ENCODE results near the gene PSMB11.

DNA sequence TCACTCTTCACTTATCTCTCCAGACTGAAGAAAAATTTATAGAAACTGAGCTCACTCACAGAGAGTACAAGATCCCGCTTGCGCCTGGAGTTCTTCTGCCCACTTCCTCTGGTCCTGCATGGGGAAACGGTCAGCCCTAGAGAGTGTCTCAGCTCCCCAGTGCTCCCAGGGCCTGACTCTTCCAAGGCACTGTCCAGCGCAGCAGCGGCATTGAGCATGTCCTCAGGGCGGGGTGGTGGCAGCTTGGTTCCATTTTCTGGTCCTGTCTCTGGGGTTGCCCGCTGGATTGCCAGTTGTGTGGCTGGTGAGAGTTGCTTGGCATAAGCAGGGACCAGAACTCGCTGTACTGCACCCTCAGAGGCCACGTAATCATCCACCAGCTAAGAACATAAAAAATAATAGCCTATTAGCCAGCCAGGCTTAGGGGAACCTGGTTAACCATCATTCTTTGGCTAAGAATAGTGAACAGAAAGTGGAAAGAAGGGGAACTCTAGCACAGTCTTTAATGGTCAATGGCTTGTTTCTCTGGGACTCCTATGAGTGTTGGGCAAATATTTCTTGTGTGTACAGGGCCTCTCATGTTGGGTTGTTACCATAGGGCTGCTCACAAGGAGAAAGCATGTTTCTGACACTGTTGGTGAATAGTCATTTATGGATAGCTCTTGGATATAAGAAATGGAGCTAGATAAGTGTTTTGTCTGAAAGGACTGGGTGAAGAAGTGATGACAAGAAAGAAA lies 46.0 kb upstream of the PSMB11 start:
- no peak for TF ChIP-seq POLR2A (IDR thresholded peaks at IDR 0.05)
- no peak for TF ChIP-seq POLR2AphosphoS5 (IDR thresholded peaks at IDR 0.05)
- TF ChIP-seq, protein P1, sequence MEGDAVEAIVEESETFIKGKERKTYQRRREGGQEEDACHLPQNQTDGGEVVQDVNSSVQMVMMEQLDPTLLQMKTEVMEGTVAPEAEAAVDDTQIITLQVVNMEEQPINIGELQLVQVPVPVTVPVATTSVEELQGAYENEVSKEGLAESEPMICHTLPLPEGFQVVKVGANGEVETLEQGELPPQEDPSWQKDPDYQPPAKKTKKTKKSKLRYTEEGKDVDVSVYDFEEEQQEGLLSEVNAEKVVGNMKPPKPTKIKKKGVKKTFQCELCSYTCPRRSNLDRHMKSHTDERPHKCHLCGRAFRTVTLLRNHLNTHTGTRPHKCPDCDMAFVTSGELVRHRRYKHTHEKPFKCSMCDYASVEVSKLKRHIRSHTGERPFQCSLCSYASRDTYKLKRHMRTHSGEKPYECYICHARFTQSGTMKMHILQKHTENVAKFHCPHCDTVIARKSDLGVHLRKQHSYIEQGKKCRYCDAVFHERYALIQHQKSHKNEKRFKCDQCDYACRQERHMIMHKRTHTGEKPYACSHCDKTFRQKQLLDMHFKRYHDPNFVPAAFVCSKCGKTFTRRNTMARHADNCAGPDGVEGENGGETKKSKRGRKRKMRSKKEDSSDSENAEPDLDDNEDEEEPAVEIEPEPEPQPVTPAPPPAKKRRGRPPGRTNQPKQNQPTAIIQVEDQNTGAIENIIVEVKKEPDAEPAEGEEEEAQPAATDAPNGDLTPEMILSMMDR (IDR thresholded peaks at IDR 0.05): no peak

Measured in suprapubic skin (tissue), 4 donors.